H1 (cell line): Measurements from ENCODE around the gene ANO9. TPM values are rescaled to one million over a fixed set of nuclear protein-coding genes. Genes with fewer than 3 reads are reported as not detected.

Source experiments
- BCL11A ChIP-seq, 2 experiments: IDR thresholded peaks; one replicate each; pipeline ENCODE4 v1.6.1; 2011; ENCODE audit warnings: low read depth in 2 of 2, low read length in 2 of 2, mild to moderate bottlenecking in 2 of 2
- BRCA1 ChIP-seq: IDR thresholded peaks from 2 replicates; pipeline ENCODE4 v1.6.1; 2012; ENCODE audit warnings: low read depth, low read length, improper control_type of control experiment
- CBX5 ChIP-seq: fragments of 300-800, 300-1000 bp; sonication (generic); IDR thresholded peaks from 2 replicates; pipeline ENCODE4 v1.7.1; 2016; ENCODE audit warnings: antibody characterized with exemption, low read length, low read depth
- CREB1 ChIP-seq: IDR thresholded peaks from 2 replicates; pipeline ENCODE4 v1.6.1; 2012; ENCODE audit warnings: inconsistent platforms
- HDAC2 ChIP-seq, 2 experiments: fragments of 300-600 bp in 1 of 2; sonication (generic) in 1 of 2; IDR thresholded peaks; 2 replicates each; pipeline ENCODE4 v1.6.1; 2011 to 2012; ENCODE audit warnings: low read depth in 2 of 2, low read length in 2 of 2, mild to moderate bottlenecking in 2 of 2, moderate library complexity in 2 of 2, borderline replicate concordance in 1 of 2, inconsistent platforms in 1 of 2
- NRF1 ChIP-seq: IDR thresholded peaks from 2 replicates; pipeline ENCODE4 v1.6.1; 2011; ENCODE audit warnings: mild to moderate bottlenecking, low read depth, low read length, improper control_type of control experiment
- POLR2AphosphoS5 ChIP-seq: IDR thresholded peaks from 2 replicates; pipeline ENCODE4 v1.6.1; 2011; ENCODE audit warnings: low read depth, low read length
- SUZ12 ChIP-seq: fragments of 200-600 bp; sonication (generic); IDR thresholded peaks from 2 replicates; pipeline ENCODE4 v1.6.1; 2012; ENCODE audit warnings: mild to moderate bottlenecking, inconsistent platforms, low read length, moderate library complexity, mixed read lengths
- TCF12 ChIP-seq: IDR thresholded peaks from 2 replicates; pipeline ENCODE4 v1.6.1; 2011; ENCODE audit warnings: low read depth, mild to moderate bottlenecking, low read length
- TEAD4 ChIP-seq: IDR thresholded peaks from 2 replicates; pipeline ENCODE4 v1.6.1; 2012; ENCODE audit warnings: low read depth, low read length, inconsistent platforms, mixed read lengths
- polyA plus RNA-seq, 7 experiments: library from polyadenylated mRNA; depleted of rRNA in 3 of 7; stranded (reverse) in 5 of 7; unstranded in 2 of 7; fragments of >200 nt in 5 of 7; fragments of 200-250 nt in 2 of 7; gene quantifications; 1 replicate in 5 of 7; 2 replicates in 1 of 7; 4 replicates in 1 of 7; pipeline versions ENCODE4 v1.2.1 to v1.2.3, GENCODE V29; 2011 to 2013; ENCODE audit warnings: missing spikeins in 2 of 7, mixed read lengths in 2 of 7
- total RNA-seq: library from RNA; stranded (reverse); fragmentation: NEBNext Ultra II Directional; extraction: Animal tissue kit (Norgen Biotek cat#: 25700); gene quantifications from 2 replicates; pipeline ENCODE4 v1.2.1, GENCODE V29; 2021

ANO9 gene
- total and polyA plus RNA-seq, 2 of the 8 experiments (the other 6 are each of a cell fraction or from before 2014, with no cell fraction given) = 20.0 to 20.7 TPM

- TF ChIP-seq HDAC2 (IDR thresholded peaks at IDR 0.05; ENCODE audit: borderline replicate concordance in 1 of 2, low read depth in 2 of 2, low read length in 2 of 2) (no peak), BRCA1 (no peak), CREB1 (no peak), SUZ12 (no peak), TCF12 (no peak), BCL11A (IDR thresholded peaks at IDR 0.05; ENCODE audit: low read depth in 2 of 2, low read length in 2 of 2) (no peak), POLR2AphosphoS5 (no peak), NRF1 (no peak), CBX5 (no peak), TEAD4 (no peak)
These were observed 2.8 kb upstream of the ANO9 start (continued) for GRCh38 chr11:444396-445144.
